GM19395 (cell line): Measurements from ENCODE around the gene DAND5.

Experiments
- ATAC-seq: cut with Tn5 transposase; IDR thresholded peaks from one replicate; pipeline ENCODE4 v1.9.1; 2021; ENCODE audit warnings: mild to moderate bottlenecking, moderate library complexity; ENCODE audit not compliant: unreplicated experiment

DAND5 gene

DNA sequence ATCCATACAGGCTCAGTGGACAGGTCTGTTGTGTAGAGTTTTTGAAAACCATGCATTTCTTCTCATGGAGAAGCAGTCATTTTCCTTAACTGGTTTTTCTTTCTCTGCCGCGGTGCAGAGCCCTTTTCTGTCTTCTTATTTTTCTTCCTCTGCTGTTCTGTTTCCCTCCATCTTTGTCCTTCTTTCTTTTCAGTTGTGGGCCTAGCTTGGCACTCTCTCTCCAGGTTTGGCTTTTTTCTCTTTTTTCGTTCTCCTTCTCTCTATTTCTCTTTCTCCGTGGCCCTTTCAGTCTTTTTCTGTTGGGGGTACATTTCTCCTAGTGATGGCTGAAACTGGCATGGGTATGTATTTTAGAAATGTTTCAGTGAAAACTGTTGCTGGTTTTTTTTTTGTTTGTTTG, 50.0 kb downstream of the DAND5 start:
- ATAC-seq, result no peak

DNA sequence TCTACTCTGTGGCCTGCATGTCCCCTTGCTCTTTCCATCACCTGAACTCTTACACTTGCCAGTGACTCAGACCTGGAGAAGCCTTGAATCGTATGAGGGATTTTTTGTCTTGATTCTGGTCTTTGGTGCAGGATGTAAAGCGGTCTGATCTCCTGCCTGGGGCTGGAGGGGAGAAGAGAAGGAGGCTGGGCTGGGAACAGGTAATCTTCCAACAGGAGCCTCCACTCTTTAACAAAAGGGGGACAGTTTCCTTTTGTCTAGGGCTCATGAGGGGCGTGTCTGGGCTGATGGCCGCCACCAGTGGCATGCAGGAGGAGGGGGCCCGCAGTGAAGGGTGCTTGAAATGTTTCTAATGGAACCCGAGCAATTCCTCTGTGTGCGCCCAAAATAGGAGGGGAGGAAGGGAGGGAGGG, 50.6 kb downstream of the DAND5 start:
- ATAC-seq, result no peak

DNA sequence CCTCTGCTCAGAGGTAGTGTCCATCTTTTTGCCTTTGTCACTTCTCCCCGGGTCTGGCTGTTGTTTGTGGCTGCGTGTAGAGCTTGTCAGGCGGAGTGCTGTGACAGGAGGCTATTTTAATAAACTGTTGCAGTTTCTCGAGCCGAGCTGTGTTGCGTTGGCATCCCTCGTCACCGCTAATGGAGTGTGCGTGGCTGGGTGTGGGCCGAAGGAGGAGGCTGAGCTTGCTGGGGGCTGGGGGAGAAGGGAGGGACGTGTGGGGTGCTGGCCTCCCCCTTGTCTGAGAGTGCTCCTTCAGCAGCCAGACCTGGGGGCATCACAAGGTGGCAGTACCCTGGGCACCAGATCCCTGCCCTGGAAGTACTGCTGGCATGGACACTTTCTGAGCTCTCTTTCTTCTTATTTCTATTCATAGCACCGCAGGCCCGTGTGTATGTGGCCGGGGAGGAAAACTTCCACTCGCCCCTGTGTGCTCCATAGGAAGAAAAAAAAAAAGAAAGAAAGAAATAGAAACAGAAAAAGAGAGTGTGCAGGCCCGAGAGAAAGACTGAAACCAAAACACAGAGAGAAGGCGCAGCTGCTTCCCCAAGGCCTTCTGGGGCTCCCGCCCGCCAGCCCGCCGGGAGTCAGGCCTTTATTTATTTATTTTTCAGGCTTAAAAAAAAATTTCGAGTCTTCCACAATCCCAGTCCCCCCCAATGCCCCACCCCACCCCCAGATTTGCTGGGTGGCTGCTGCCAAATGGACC, 52.9 kb downstream of the DAND5 start:
- no peak for ATAC-seq

DNA sequence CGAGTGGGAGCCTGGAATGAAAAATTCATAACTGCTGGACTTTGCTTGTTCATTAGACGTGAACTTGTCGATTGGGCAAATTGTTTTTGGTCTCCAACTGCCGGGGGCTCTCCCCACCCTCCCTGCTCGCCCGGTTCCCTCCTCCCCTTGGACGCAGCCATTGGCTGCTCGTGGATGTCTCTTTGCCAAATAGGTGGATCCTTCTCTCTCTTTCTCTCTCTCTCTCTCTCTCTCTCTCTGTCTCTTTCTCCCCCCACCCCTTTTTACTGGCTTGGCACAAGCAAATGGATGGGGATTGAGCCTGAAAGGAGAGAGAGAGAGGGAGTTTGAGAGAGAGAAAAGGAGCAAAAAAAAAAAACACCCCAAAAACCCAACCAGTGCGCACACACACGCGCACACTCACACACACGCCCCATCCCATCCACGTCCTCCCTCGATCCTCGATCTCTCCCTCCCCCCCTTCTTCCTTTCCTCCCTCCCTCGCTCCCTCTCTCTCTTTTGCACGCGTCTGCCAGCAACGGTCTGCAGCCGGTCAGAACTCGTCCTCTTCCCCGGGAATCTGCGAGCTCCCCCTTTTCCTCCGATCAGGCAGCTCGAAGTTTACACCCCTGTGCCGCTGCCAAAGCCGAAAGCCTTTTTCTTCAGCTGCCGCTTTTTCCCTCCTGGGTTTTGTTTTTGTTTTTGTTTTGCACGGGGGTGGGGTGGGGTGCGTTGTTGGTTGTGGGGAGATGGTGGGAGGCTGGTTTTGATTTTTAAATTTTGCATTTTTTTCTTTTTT, 53.7 kb downstream of the DAND5 start:
- no peak for ATAC-seq

DNA sequence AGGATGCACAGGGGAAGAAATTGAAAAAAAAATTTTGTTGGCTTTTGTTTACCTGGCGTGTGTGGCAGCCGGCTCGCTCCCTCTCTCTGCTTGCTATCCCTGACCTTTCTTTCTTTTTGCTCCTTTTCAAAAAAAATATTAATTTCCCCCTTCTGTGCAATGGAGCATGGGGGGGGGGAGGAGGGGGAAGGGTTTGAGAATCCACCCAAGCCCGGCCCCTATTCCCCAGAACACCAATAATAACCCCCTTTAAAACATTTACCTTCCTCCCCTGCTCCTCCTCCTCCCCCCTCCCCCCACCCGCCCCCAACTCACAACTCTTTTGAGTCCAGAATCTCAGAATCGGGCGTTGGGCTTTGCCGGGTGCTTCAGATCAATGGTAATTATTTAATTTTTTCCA, 54.3 kb downstream of the DAND5 start:
- no peak for ATAC-seq
